SK-N-MC (cell line): Measurements from ENCODE around the gene ZNF462.

Experiments
- EZH2 ChIP-seq: fragments of 200-600 bp; sonication (generic); IDR thresholded peaks from one replicate; pipeline ENCODE4 v1.6.1; 2017; ENCODE audit warnings: antibody characterized with exemption
- FOXP2 ChIP-seq: optimal IDR thresholded peaks from 2 replicates; pipeline ENCODE3; 2011; ENCODE audit warnings: mild to moderate bottlenecking, moderate library complexity; ENCODE audit not compliant: insufficient read depth; ENCODE audit errors: extremely low read length, control extremely low read depth
- POLR2AphosphoS5 ChIP-seq: IDR thresholded peaks from 2 replicates; pipeline ENCODE4 v1.6.1; 2012; ENCODE audit warnings: mild to moderate bottlenecking, low read depth, low read length, borderline replicate concordance

GRCh38 chr9:106862110-106862820 is 701 bp upstream of the ZNF462 start:
- no peak for TF ChIP-seq EZH2
- TF ChIP-seq POLR2AphosphoS5, result no peak
- no peak for TF ChIP-seq FOXP2
